GM21723 (cell line): Measurements from ENCODE around the gene SCNN1G.
"Not testable (repeated sequence)": the region's sequence is repeated elsewhere in the genome, so short reads cannot be mapped to it uniquely, and the experiment has no call there.

ENCODE experiments used
- ATAC-seq: cut with Tn5 transposase; IDR thresholded peaks from one replicate; pipeline ENCODE4 v1.9.1; 2021; ENCODE audit warnings: mild to moderate bottlenecking, moderate library complexity; ENCODE audit not compliant: unreplicated experiment

Gene SCNN1G

GRCh38 chr16:23248261-23249194 is 66.0 kb downstream of the SCNN1G start:
- no peak for ATAC-seq

- no peak for ATAC-seq
Measured at GRCh38 chr16:23249830-23250229, 67.3 kb downstream of the SCNN1G start.

- ATAC-seq, result no peak
Measured at GRCh38 chr16:23252310-23252709, 69.8 kb downstream of the SCNN1G start.

GRCh38 chr16:23253650-23254049 is 71.1 kb downstream of the SCNN1G start:
- not testable (repeated sequence) for ATAC-seq

- no peak for ATAC-seq
Measured at GRCh38 chr16:23254338-23254737, 71.8 kb downstream of the SCNN1G start.

- no peak for ATAC-seq
Measured at GRCh38 chr16:23255000-23255399, 72.5 kb downstream of the SCNN1G start.

- ATAC-seq, result no peak
Measured at GRCh38 chr16:23256440-23256839, 73.9 kb downstream of the SCNN1G start.

- no peak for ATAC-seq
Measured at GRCh38 chr16:23257682-23258081, 75.1 kb downstream of the SCNN1G start.

GRCh38 chr16:23258919-23259237 is 76.3 kb downstream of the SCNN1G start:
- ATAC-seq, result no peak
